Trophoblast cell (in vitro differentiated cells and primary cell): ENCODE measurements around the gene RPL14.
"Not testable (repeated sequence)": the region's sequence is repeated elsewhere in the genome, so short reads cannot be mapped to it uniquely, and the experiment has no call there.

Source experiments
- DNase-seq, 2 donors: peaks; one replicate each; pipeline ENCODE4 v3.0.0-alpha.2; 2016
- H2AFZ ChIP-seq: 2 replicates; pipeline ENCODE4 v1.6.1; 2013; ENCODE audit warnings: low read length, moderate library complexity, mild to moderate bottlenecking; ENCODE audit not compliant: insufficient read depth, poor library complexity
- H2AK5ac ChIP-seq: 2 replicates; pipeline ENCODE4 v1.6.1; 2013; ENCODE audit warnings: mild to moderate bottlenecking, low read length
- H2BK120ac ChIP-seq: 2 replicates; pipeline ENCODE4 v1.6.1; 2013; ENCODE audit warnings: low read length, mild to moderate bottlenecking, moderate library complexity; ENCODE audit not compliant: insufficient read depth, poor library complexity
- H2BK12ac ChIP-seq: 2 replicates; pipeline ENCODE4 v1.6.1; 2013; ENCODE audit warnings: mild to moderate bottlenecking, low read length, moderate library complexity
- H2BK5ac ChIP-seq: 2 replicates; pipeline ENCODE4 v1.6.1; 2013; ENCODE audit warnings: low read length, low read depth, moderate library complexity, mild to moderate bottlenecking; ENCODE audit not compliant: poor library complexity
- H3K14ac ChIP-seq: 2 replicates; pipeline ENCODE4 v1.6.1; 2013; ENCODE audit warnings: mild to moderate bottlenecking, low read length
- H3K18ac ChIP-seq: 2 replicates; pipeline ENCODE4 v1.6.1; 2013; ENCODE audit warnings: mild to moderate bottlenecking, low read length
- H3K23ac ChIP-seq: 2 replicates; pipeline ENCODE4 v1.6.1; 2013; ENCODE audit warnings: low read length
- H3K27ac ChIP-seq: 2 replicates; pipeline ENCODE4 v1.5.1; 2013; ENCODE audit warnings: low read depth, mild to moderate bottlenecking, inconsistent platforms, low read length, moderate library complexity
- H3K27me3 ChIP-seq: 2 replicates; pipeline ENCODE4 v1.6.1; 2013; ENCODE audit warnings: inconsistent platforms, mild to moderate bottlenecking, low read length, moderate library complexity; ENCODE audit not compliant: insufficient read depth
- H3K36me3 ChIP-seq, 2 experiments: 1 replicate in 1 of 2; 2 replicates in 1 of 2; pipeline ENCODE4 v1.6.1; 2013; ENCODE audit warnings: low read length in 2 of 2, mild to moderate bottlenecking in 2 of 2, moderate library complexity in 1 of 2; ENCODE audit not compliant: insufficient read depth in 2 of 2, control insufficient read depth in 1 of 2
- H3K4ac ChIP-seq: 2 replicates; pipeline ENCODE4 v1.6.1; 2013; ENCODE audit warnings: low read depth, mild to moderate bottlenecking, low read length, moderate library complexity
- H3K4me1 ChIP-seq, 2 experiments: 1 replicate in 1 of 2; 2 replicates in 1 of 2; pipeline ENCODE4 v1.6.1; 2013; ENCODE audit warnings: low read length in 2 of 2, mild to moderate bottlenecking in 2 of 2, moderate library complexity in 1 of 2; ENCODE audit not compliant: insufficient read depth in 2 of 2, control insufficient read depth in 1 of 2
- H3K4me2 ChIP-seq: 2 replicates; pipeline ENCODE4 v1.6.1; 2013; ENCODE audit warnings: inconsistent platforms, mild to moderate bottlenecking, low read length, moderate library complexity
- H3K4me3 ChIP-seq: 2 replicates; pipeline ENCODE4 v1.5.1; 2013; ENCODE audit warnings: mild to moderate bottlenecking, low read depth, low read length, inconsistent platforms
- H3K79me1 ChIP-seq: one replicate; pipeline ENCODE4 v1.6.1; 2013; ENCODE audit warnings: low read length
- H3K79me2 ChIP-seq: 2 replicates; pipeline ENCODE4 v1.6.1; 2013; ENCODE audit warnings: low read length, mild to moderate bottlenecking; ENCODE audit not compliant: control insufficient read depth, insufficient read depth, poor library complexity
- H3K9ac ChIP-seq: 2 replicates; pipeline ENCODE4 v1.6.1; 2013; ENCODE audit warnings: mild to moderate bottlenecking, low read length
- H3K9me3 ChIP-seq: 2 replicates; pipeline ENCODE4 v1.6.1; 2013; ENCODE audit warnings: low read depth, mild to moderate bottlenecking, control low read depth, inconsistent platforms, low read length; ENCODE audit not compliant: insufficient read depth
- H4K12ac ChIP-seq: 2 replicates; pipeline ENCODE4 v1.6.1; 2013; ENCODE audit warnings: low read depth, mild to moderate bottlenecking, low read length, moderate library complexity
- H4K8ac ChIP-seq: 2 replicates; pipeline ENCODE4 v1.6.1; 2013; ENCODE audit warnings: low read depth, mild to moderate bottlenecking, low read length, moderate library complexity
- H4K91ac ChIP-seq: one replicate; pipeline ENCODE4 v1.6.1; 2013; ENCODE audit warnings: low read depth, mild to moderate bottlenecking, low read length, moderate library complexity
- WGBS: extraction: QIAGEN DNeasy Blood & Tissue Kit; methylation state at CpG from one replicate; pipeline ENCODE4 v1.1.7; 2013; ENCODE audit warnings: missing lambda C conversion rate; ENCODE audit not compliant: insufficient read length, insufficient coverage; ENCODE audit errors: extremely low coverage; 5-methylcytosine and 5-hydroxymethylcytosine counted together

The RPL14 gene

GRCh38 chr3:40461161-40461560, 4.0 kb downstream of the RPL14 start:
- peaks cover 32 to 36% of the 10 kb centered on the region in 2 experiments for H3K36me3 ChIP-seq
- peaks cover 4% of the 10 kb centered on the region for H3K79me1 ChIP-seq
- no peak overlapping the region for H2BK120ac ChIP-seq
- no peak overlapping the region for H2AK5ac ChIP-seq
- no peak overlapping the region for H3K27ac ChIP-seq
- no peak overlapping the region for H3K14ac ChIP-seq
- no peak overlapping the region for H4K12ac ChIP-seq
- H3K79me2 ChIP-seq: peaks cover 7% of the 10 kb centered on the region
- WGBS: no CpG with 5 or more reads among the region's 3 CpGs
- H4K8ac ChIP-seq: no peak overlapping the region
- H3K4me3 ChIP-seq: no peak overlapping the region
- H3K9me3 ChIP-seq: no peaks in the 10 kb centered on the region
- no peak overlapping the region for H2BK12ac ChIP-seq
- H2BK5ac ChIP-seq: no peak overlapping the region
- H3K4me1 ChIP-seq: peaks cover 0 to 2% of the 10 kb centered on the region in 2 experiments
- no peak overlapping the region for H3K18ac ChIP-seq
- H2AFZ ChIP-seq: no peak overlapping the region
- H3K23ac ChIP-seq: no peak overlapping the region
- no peaks in the 10 kb centered on the region for H3K27me3 ChIP-seq
- no peak overlapping the region for H4K91ac ChIP-seq
- DNase-seq: no peak
- no peak overlapping the region for H3K4me2 ChIP-seq
- no peak overlapping the region for H3K4ac ChIP-seq
- H3K9ac ChIP-seq: no peak overlapping the region

- not testable (repeated sequence) for H2AFZ ChIP-seq, H3K27me3 ChIP-seq, H2BK120ac ChIP-seq, H3K4me2 ChIP-seq, H4K91ac ChIP-seq, H4K12ac ChIP-seq, H2AK5ac ChIP-seq, H3K18ac ChIP-seq, H2BK5ac ChIP-seq, H3K4ac ChIP-seq, H3K79me2 ChIP-seq, DNase-seq, H3K4me3 ChIP-seq, H3K14ac ChIP-seq, H3K27ac ChIP-seq, H3K4me1 ChIP-seq, H3K9me3 ChIP-seq, H2BK12ac ChIP-seq, H3K79me1 ChIP-seq, H3K9ac ChIP-seq, H3K23ac ChIP-seq, H4K8ac ChIP-seq
- WGBS: no CpG with 5 or more reads among the region's 7 CpGs
- H3K36me3 ChIP-seq: peaks cover 32 to 36% of the 10 kb centered on the region in 2 experiments
Observed at GRCh38 chr3:40462838-40463237, 5.7 kb downstream of the RPL14 start.

DNA sequence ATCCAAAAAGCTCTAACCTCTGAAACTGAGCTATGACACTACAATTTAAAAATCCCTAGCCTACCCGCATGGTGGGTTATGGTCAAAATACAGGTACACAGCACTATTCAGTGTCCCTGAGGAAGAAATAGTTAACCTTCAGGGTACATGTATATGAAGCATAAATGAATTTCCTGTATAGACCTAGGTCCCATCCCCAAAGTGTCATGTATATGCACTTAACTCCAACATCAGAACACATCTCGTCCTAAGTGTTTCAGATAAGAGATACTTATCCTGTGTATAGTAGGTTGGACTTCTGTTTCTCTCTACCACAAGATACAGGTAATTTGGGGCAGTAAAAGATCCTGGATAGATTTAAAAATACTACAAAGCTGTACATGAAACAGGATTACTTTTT, 6.4 kb downstream of the RPL14 start:
- Histone ChIP-seq H3K4me1 (no peaks in the 10 kb centered on the region), H3K4ac (no peak overlapping the region), H3K27ac (no peak overlapping the region), H3K4me3 (no peak overlapping the region), H3K9me3 (no peaks in the 10 kb centered on the region), H3K23ac (no peak overlapping the region), H2BK12ac (no peak overlapping the region), H4K12ac (no peak overlapping the region), H4K91ac (no peak overlapping the region), H2BK5ac (no peak overlapping the region), H4K8ac (no peak overlapping the region), H3K18ac (no peak overlapping the region), H3K14ac (no peak overlapping the region), H2BK120ac (no peak overlapping the region), H2AK5ac (no peak overlapping the region), H3K36me3 (peaks cover 30 to 34% of the 10 kb centered on the region in 2 experiments), H3K27me3 (no peaks in the 10 kb centered on the region), H2AFZ (no peak overlapping the region), H3K9ac (no peak overlapping the region), H3K4me2 (no peak overlapping the region), H3K79me1 (no peaks in the 10 kb centered on the region), H3K79me2 (no peaks in the 10 kb centered on the region)
- no peak for DNase-seq
- no CpG with 5 or more reads among the region's 2 CpGs for WGBS

- Histone ChIP-seq H3K79me1 (no peaks in the 10 kb centered on the region), H2AFZ (no peak overlapping the region), H3K23ac (no peak overlapping the region), H3K18ac (no peak overlapping the region), H3K9me3 (no peaks in the 10 kb centered on the region), H4K91ac (no peak overlapping the region), H3K9ac (no peak overlapping the region), H2BK12ac (no peak overlapping the region), H3K14ac (no peak overlapping the region), H2BK120ac (no peak overlapping the region), H2AK5ac (no peak overlapping the region), H3K4me2 (no peak overlapping the region), H3K4me1 (no peaks in the 10 kb centered on the region), H3K36me3 (peaks cover 26 to 27% of the 10 kb centered on the region in 2 experiments), H3K27ac (no peak overlapping the region), H3K4me3 (no peak overlapping the region), H3K4ac (no peak overlapping the region), H2BK5ac (no peak overlapping the region), H3K27me3 (no peaks in the 10 kb centered on the region), H4K12ac (no peak overlapping the region), H4K8ac (no peak overlapping the region), H3K79me2 (no peaks in the 10 kb centered on the region)
- no peak for DNase-seq
- WGBS: no CpG with 5 or more reads among the region's 9 CpGs
Observed at GRCh38 chr3:40464339-40465110, 7.4 kb downstream of the RPL14 start.
